SK-N-SH treated with all-trans-retinoic acid at 6 μM for 48 hours (cell line): ENCODE measurements around the gene CCND2.

ENCODE experiments used
- ATAC-seq: fragments of 200-7000 bp; cut with Tn5 transposase; 3 replicates; pipeline ENCODE4 v1.9.1; 2020; ENCODE audit warnings: mild to moderate bottlenecking, moderate library complexity
- ARNTL ChIP-seq: fragments of 450-650 bp; formaldehyde crosslinking; IDR thresholded peaks from 2 replicates; pipeline ENCODE4 v1.5.0; 2020; ENCODE audit warnings: low read depth, mild to moderate bottlenecking, moderate library complexity, borderline replicate concordance
- BACH2 ChIP-seq: fragments of 250-450 bp; sonication (Bioruptor Pico); IDR thresholded peaks from 2 replicates; pipeline ENCODE4 v1.9.0; 2021; ENCODE audit warnings: mild to moderate bottlenecking, borderline replicate concordance
- CSDC2 ChIP-seq: fragments of 250-450 bp; sonication (Bioruptor Pico); IDR thresholded peaks from 2 replicates; pipeline ENCODE4 v1.5.0; 2020; ENCODE audit warnings: mild to moderate bottlenecking, moderate library complexity
- GLIS3 ChIP-seq: fragments of 250-450 bp; sonication (Bioruptor Pico); IDR thresholded peaks from 2 replicates; pipeline ENCODE4 v1.5.0; 2020; ENCODE audit warnings: mild to moderate bottlenecking, moderate library complexity
- ISL1 ChIP-seq: fragments of 250-450 bp; sonication (Bioruptor Pico); IDR thresholded peaks from 2 replicates; pipeline ENCODE4 v2.1.2; 2022; ENCODE audit warnings: mild to moderate bottlenecking, moderate library complexity
- OSR1 ChIP-seq: fragments of 250-450 bp; sonication (Bioruptor Pico); IDR thresholded peaks from 2 replicates; pipeline ENCODE4 v1.8.0; 2022; ENCODE audit warnings: moderate library complexity, mild to moderate bottlenecking, inconsistent platforms
- POU6F1 ChIP-seq: fragments of 250-450 bp; sonication (Bioruptor Pico); IDR thresholded peaks from 2 replicates; pipeline ENCODE4 v1.8.0; 2021; ENCODE audit warnings: low read depth, mild to moderate bottlenecking, moderate library complexity, borderline replicate concordance
- PPARA ChIP-seq: fragments of 250-450 bp; sonication (Bioruptor Pico); IDR thresholded peaks from 2 replicates; pipeline ENCODE4 v1.5.0; 2020; ENCODE audit warnings: mild to moderate bottlenecking, borderline replicate concordance
- RARB ChIP-seq: fragments of 250-450 bp; sonication (Bioruptor Pico); IDR thresholded peaks from 2 replicates; pipeline ENCODE4 v1.8.0; 2021; ENCODE audit warnings: mild to moderate bottlenecking, moderate library complexity
- SNAI2 ChIP-seq: fragments of 250-450 bp; sonication (Bioruptor Pico); IDR thresholded peaks from 2 replicates; pipeline ENCODE4 v1.5.0; 2020; ENCODE audit warnings: mild to moderate bottlenecking, moderate library complexity
- TCF4 ChIP-seq: fragments of 250-450 bp; sonication (Bioruptor Pico); IDR thresholded peaks from 2 replicates; pipeline ENCODE4 v1.8.0; 2021; ENCODE audit warnings: mild to moderate bottlenecking, moderate library complexity, borderline replicate concordance
- TOX ChIP-seq: fragments of 250-450 bp; sonication (Bioruptor Pico); IDR thresholded peaks from 2 replicates; pipeline ENCODE4 v1.8.0; 2021; ENCODE audit warnings: mild to moderate bottlenecking, moderate library complexity, borderline replicate concordance
- TSHZ2 ChIP-seq: fragments of 250-450 bp; sonication (Bioruptor Pico); IDR thresholded peaks from 2 replicates; pipeline ENCODE4 v1.5.0; 2020; ENCODE audit warnings: mild to moderate bottlenecking, moderate library complexity
- ZC3H10 ChIP-seq: fragments of 250-450 bp; sonication (Bioruptor Pico); IDR thresholded peaks from 2 replicates; pipeline ENCODE4 v1.5.1; 2021; ENCODE audit warnings: mild to moderate bottlenecking, moderate library complexity
- ZFP3 ChIP-seq: fragments of 250-450 bp; sonication (Bioruptor Pico); IDR thresholded peaks from 2 replicates; pipeline ENCODE4 v1.5.0; 2020; ENCODE audit warnings: mild to moderate bottlenecking, moderate library complexity
- ZFP30 ChIP-seq: fragments of 450-650 bp; formaldehyde crosslinking; IDR thresholded peaks from 2 replicates; pipeline ENCODE4 v1.5.0; 2022; ENCODE audit warnings: mild to moderate bottlenecking, moderate library complexity
- ZNF565 ChIP-seq: fragments of 450-650 bp; formaldehyde crosslinking; conservative IDR thresholded peaks from 2 replicates; pipeline ENCODE4 v1.5.0; 2020; ENCODE audit warnings: low read depth, mild to moderate bottlenecking, moderate library complexity
- ZNF70 ChIP-seq: fragments of 450-650 bp; formaldehyde crosslinking; IDR thresholded peaks from 2 replicates; pipeline ENCODE4 v1.5.0; 2020; ENCODE audit warnings: mild to moderate bottlenecking, moderate library complexity
- ZNF8 ChIP-seq: fragments of 450-650 bp; formaldehyde crosslinking; IDR thresholded peaks from 2 replicates; pipeline ENCODE4 v1.5.0; 2020; ENCODE audit warnings: mild to moderate bottlenecking, moderate library complexity
- TF ChIP-seq, protein P1 (sequence below): fragments of 250-450 bp; sonication (Bioruptor Pico); IDR thresholded peaks from 2 replicates; pipeline ENCODE4 v1.8.0; 2020; ENCODE audit warnings: mild to moderate bottlenecking, moderate library complexity, borderline replicate concordance

CCND2 gene

DNA sequence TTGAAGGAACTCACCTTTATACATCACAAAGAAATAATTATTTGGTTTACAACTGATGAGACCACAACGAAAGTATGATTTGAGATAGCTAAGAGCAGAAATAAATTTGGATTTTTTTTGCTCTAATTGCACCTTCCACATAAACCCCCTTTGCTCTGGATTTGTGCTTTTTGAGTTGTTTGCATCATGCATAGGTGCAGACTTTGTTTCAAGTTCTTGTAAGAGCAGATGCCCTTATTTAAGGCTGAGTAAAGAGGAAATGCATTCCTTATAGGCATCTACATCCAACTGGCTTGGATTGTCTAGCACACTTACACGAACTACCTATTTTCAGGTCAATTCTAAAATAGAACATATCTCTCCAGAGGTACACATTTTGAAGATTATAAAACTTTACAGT, 6.6 kb upstream of the CCND2 start:
- ATAC-seq = no peak

DNA sequence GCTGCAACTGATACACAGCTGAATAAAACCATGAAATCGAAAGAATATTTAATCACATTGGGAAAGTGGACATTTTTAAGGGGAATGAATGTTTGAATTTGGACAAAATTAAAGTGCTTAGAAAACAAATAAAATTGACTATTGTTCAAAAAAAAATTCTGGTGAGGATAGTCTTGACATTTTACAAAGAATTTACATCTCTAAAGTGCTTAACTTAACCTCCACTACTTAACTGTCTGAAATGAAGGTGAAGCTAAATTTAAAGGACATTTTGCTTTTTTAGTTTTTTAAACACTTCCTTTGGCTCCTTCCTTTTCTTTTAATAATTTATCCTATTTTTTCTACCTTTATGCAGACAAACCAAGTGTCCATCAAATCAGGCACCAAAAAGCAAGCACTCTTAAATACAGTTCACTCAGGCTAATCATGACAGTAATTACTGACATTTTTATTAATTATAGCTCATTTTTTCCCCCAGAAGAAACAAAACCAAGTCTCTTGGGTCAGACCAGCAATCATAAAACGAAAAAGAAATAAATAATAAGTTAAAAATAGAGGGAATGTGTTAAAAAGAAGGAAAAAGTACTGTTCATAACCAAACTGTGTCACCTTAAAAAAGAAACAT, 5.7 kb upstream of the CCND2 start:
- ATAC-seq = no peak
- TF ChIP-seq GLIS3 (CRISPR knock-in tag) (no peak), ZNF70 (CRISPR knock-in tag) (no peak), CSDC2 (CRISPR knock-in tag) (no peak), BACH2 (CRISPR knock-in tag) (no peak), TSHZ2 (CRISPR knock-in tag) (no peak), ISL1 (CRISPR knock-in tag) (no peak), TOX (CRISPR knock-in tag) (no peak), ZC3H10 (no peak), PPARA (CRISPR knock-in tag) (no peak), TCF4 (no peak), ZNF8 (CRISPR knock-in tag) (no peak), OSR1 (CRISPR knock-in tag) (no peak), ZNF565 (CRISPR knock-in tag) (no peak), SNAI2 (CRISPR knock-in tag) (no peak), ZFP3 (CRISPR knock-in tag) (no peak)
- TF ChIP-seq, protein P1, sequence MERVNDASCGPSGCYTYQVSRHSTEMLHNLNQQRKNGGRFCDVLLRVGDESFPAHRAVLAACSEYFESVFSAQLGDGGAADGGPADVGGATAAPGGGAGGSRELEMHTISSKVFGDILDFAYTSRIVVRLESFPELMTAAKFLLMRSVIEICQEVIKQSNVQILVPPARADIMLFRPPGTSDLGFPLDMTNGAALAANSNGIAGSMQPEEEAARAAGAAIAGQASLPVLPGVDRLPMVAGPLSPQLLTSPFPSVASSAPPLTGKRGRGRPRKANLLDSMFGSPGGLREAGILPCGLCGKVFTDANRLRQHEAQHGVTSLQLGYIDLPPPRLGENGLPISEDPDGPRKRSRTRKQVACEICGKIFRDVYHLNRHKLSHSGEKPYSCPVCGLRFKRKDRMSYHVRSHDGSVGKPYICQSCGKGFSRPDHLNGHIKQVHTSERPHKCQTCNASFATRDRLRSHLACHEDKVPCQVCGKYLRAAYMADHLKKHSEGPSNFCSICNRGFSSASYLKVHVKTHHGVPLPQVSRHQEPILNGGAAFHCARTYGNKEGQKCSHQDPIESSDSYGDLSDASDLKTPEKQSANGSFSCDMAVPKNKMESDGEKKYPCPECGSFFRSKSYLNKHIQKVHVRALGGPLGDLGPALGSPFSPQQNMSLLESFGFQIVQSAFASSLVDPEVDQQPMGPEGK (CRISPR knock-in tag) = no peak

More for the DNA sequence above, 6.6 kb upstream of the CCND2 start:
- no peak for TF ChIP-seq OSR1 (CRISPR knock-in tag)
- TF ChIP-seq ZNF565 (CRISPR knock-in tag) = no peak
- TF ChIP-seq ZFP3 (CRISPR knock-in tag) = no peak
- TF ChIP-seq ZC3H10 = no peak
- TF ChIP-seq TCF4 = no peak
- TF ChIP-seq ZFP30 (CRISPR knock-in tag) = no peak

DNA sequence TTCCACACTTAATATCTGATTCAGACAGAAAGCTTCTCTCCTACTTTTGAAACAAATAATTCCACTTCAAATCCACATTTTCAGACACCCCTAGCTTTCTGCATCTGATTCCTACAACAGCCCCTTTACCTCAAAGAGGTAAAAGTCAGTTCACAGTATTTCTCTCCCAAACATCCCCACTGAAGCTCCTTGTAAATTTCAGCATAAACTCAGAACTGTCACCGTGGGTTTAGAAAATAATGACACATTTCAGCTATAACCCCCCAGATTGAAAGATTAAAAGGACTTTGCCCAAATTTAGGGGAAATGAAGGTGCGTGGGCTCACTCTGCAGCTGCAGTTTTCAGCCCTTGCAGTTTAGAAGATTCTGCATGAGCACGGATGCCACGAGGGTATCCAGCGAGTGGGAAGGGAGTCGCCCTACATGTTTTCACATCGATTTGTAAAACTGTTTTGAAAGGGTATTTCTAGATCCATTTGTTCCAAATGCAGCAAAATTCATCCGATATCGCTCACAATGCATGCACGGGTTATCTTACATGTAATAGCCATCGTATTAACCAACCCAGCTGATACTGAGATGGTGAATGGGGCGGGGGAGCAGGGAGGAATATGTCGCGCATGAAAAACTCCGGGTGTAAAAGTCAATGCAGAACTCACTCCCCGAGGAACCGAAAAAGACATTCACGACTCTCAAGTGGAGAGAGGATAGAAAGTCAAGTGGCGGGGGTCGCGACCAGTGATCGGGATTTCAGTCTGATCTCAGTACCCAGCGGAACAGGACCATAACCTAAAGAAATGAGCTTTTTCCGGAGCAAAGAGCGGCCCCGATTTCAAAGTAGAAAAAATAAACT, 5.0 kb upstream of the CCND2 start:
- no peak for TF ChIP-seq PPARA (CRISPR knock-in tag)
- no peak for TF ChIP-seq POU6F1 (CRISPR knock-in tag)
- no peak for TF ChIP-seq ZFP30 (CRISPR knock-in tag)
- no peak for TF ChIP-seq TOX (CRISPR knock-in tag)
- TF ChIP-seq TCF4 = no peak
- no peak for TF ChIP-seq ZNF8 (CRISPR knock-in tag)
- no peak for TF ChIP-seq ZC3H10
- no peak for ATAC-seq

GRCh38 chr12:4269279-4269991, 4.1 kb upstream of the CCND2 start:
- ATAC-seq = no peak
- no peak for TF ChIP-seq RARB (CRISPR knock-in tag)
- no peak for TF ChIP-seq CSDC2 (CRISPR knock-in tag)
- no peak for TF ChIP-seq ZNF8 (CRISPR knock-in tag)
- no peak for TF ChIP-seq ARNTL (CRISPR knock-in tag)
- TF ChIP-seq, protein P1 (CRISPR knock-in tag) = no peak
- TF ChIP-seq ISL1 (CRISPR knock-in tag) = no peak
- TF ChIP-seq ZFP3 (CRISPR knock-in tag) = no peak
- no peak for TF ChIP-seq TOX (CRISPR knock-in tag)
- TF ChIP-seq BACH2 (CRISPR knock-in tag) = no peak
- no peak for TF ChIP-seq ZNF565 (CRISPR knock-in tag)
- TF ChIP-seq GLIS3 (CRISPR knock-in tag) = no peak
- no peak for TF ChIP-seq OSR1 (CRISPR knock-in tag)
- TF ChIP-seq ZC3H10 = no peak
- TF ChIP-seq PPARA (CRISPR knock-in tag) = no peak
- TF ChIP-seq TSHZ2 (CRISPR knock-in tag) = no peak
